H9 (cell line): ENCODE measurements around the gene BLOC1S3. TPM values are rescaled to one million over a fixed set of nuclear protein-coding genes. Genes with fewer than 3 reads are reported as not detected.

Experiments used
- DNase-seq: peaks from one replicate; pipeline ENCODE4 v3.0.0-alpha.2; 2017
- H2AFZ ChIP-seq: one replicate; pipeline ENCODE4 v1.6.1; 2013; ENCODE audit warnings: mild to moderate bottlenecking, low read length, control low read depth, moderate library complexity
- H2AK5ac ChIP-seq: 2 replicates; pipeline ENCODE4 v1.6.1; 2013; ENCODE audit warnings: low read length, control low read depth, mixed read lengths; ENCODE audit not compliant: insufficient read length
- H2BK120ac ChIP-seq: one replicate; pipeline ENCODE4 v1.6.1; 2013; ENCODE audit warnings: low read depth, mild to moderate bottlenecking, low read length, control low read depth, inconsistent platforms; ENCODE audit not compliant: poor library complexity, severe bottlenecking
- H2BK12ac ChIP-seq: 2 replicates; pipeline ENCODE4 v1.6.1; 2013; ENCODE audit warnings: low read length, control low read depth, mixed read lengths, low read depth; ENCODE audit not compliant: insufficient read length
- H2BK15ac ChIP-seq: 2 replicates; pipeline ENCODE4 v1.6.1; 2013; ENCODE audit warnings: low read depth, low read length, control low read depth
- H2BK20ac ChIP-seq: one replicate; pipeline ENCODE4 v1.6.1; 2013; ENCODE audit warnings: low read depth, mild to moderate bottlenecking, low read length, control low read depth, inconsistent platforms; ENCODE audit not compliant: poor library complexity, severe bottlenecking
- H2BK5ac ChIP-seq: 2 replicates; pipeline ENCODE4 v1.6.1; 2013; ENCODE audit warnings: low read length, control low read depth, mixed read lengths; ENCODE audit not compliant: insufficient read length
- H3K14ac ChIP-seq: 2 replicates; pipeline ENCODE4 v1.6.1; 2013; ENCODE audit warnings: low read length, control low read depth; ENCODE audit not compliant: insufficient read depth
- H3K18ac ChIP-seq: 2 replicates; pipeline ENCODE4 v1.6.1; 2013; ENCODE audit warnings: low read depth, mild to moderate bottlenecking, mixed read lengths, low read length, control low read depth; ENCODE audit not compliant: insufficient read length
- H3K23ac ChIP-seq: 2 replicates; pipeline ENCODE4 v1.6.1; 2013; ENCODE audit warnings: low read length, control low read depth, mixed read lengths, low read depth; ENCODE audit not compliant: insufficient read length
- H3K23me2 ChIP-seq: 2 replicates; pipeline ENCODE4 v1.6.1; 2013; ENCODE audit warnings: low read depth, mild to moderate bottlenecking, mixed read lengths, low read length, control low read depth; ENCODE audit not compliant: insufficient read length, poor library complexity, severe bottlenecking
- H3K27ac ChIP-seq: 2 replicates; pipeline ENCODE4 v1.5.1; 2013; ENCODE audit warnings: low read length, control low read depth, mixed read lengths, low read depth; ENCODE audit not compliant: insufficient read length
- H3K27me3 ChIP-seq: 2 replicates; pipeline ENCODE4 v1.6.1; 2013; ENCODE audit warnings: low read length, control low read depth, inconsistent platforms; ENCODE audit not compliant: insufficient read depth
- H3K4ac ChIP-seq: 2 replicates; pipeline ENCODE4 v1.6.1; 2013; ENCODE audit warnings: low read depth, mild to moderate bottlenecking, control low read depth, inconsistent platforms, low read length, moderate library complexity
- H3K4me1 ChIP-seq: 2 replicates; pipeline ENCODE4 v1.6.1; 2013; ENCODE audit warnings: low read length, control low read depth, inconsistent platforms; ENCODE audit not compliant: insufficient read depth
- H3K4me2 ChIP-seq: 2 replicates; pipeline ENCODE4 v1.6.1; 2013; ENCODE audit warnings: low read length, control low read depth, mixed read lengths; ENCODE audit not compliant: insufficient read length, insufficient read depth
- H3K56ac ChIP-seq: 2 replicates; pipeline ENCODE4 v1.6.1; 2013; ENCODE audit warnings: low read depth, mild to moderate bottlenecking, mixed read lengths, low read length, control low read depth; ENCODE audit not compliant: insufficient read length
- H3K79me1 ChIP-seq: 2 replicates; pipeline ENCODE4 v1.6.1; 2013; ENCODE audit warnings: low read depth, mild to moderate bottlenecking, moderate library complexity, low read length, control low read depth, inconsistent platforms; ENCODE audit not compliant: insufficient read depth, poor library complexity, severe bottlenecking
- H3K79me2 ChIP-seq: 2 replicates; pipeline ENCODE4 v1.6.1; 2013; ENCODE audit warnings: low read length, control low read depth, inconsistent platforms; ENCODE audit not compliant: insufficient read depth
- H3K9ac ChIP-seq: 2 replicates; pipeline ENCODE4 v1.6.1; 2013; ENCODE audit warnings: low read length, control low read depth, mixed read lengths; ENCODE audit not compliant: insufficient read length; ENCODE audit errors: extremely low read depth
- H3K9me3 ChIP-seq: one replicate; pipeline ENCODE4 v1.6.1; 2013; ENCODE audit warnings: low read depth, low read length, inconsistent platforms; ENCODE audit not compliant: control insufficient read depth
- H3T11ph ChIP-seq: one replicate; pipeline ENCODE4 v1.6.1; 2013; ENCODE audit warnings: mild to moderate bottlenecking, low read length, control low read depth, inconsistent platforms
- H4K20me1 ChIP-seq: one replicate; pipeline ENCODE4 v1.6.1; 2013; ENCODE audit not compliant: control insufficient read depth, insufficient read length, insufficient read depth
- H4K5ac ChIP-seq: 2 replicates; pipeline ENCODE4 v1.6.1; 2013; ENCODE audit warnings: low read depth, mild to moderate bottlenecking, mixed read lengths, low read length, control low read depth; ENCODE audit not compliant: insufficient read length
- H4K8ac ChIP-seq: replicated peaks from 2 replicates; pipeline ENCODE4 v1.6.1; 2013; ENCODE audit warnings: low read length, control low read depth, mixed read lengths, low read depth; ENCODE audit not compliant: insufficient read length
- H4K91ac ChIP-seq: 2 replicates; pipeline ENCODE4 v1.6.1; 2013; ENCODE audit warnings: low read depth, mild to moderate bottlenecking, moderate library complexity, mixed read lengths, low read length, control low read depth; ENCODE audit not compliant: insufficient read length
- H3K27ac Mint-ChIP-seq, 3 experiments: 2 replicates in 2 of 3; 3 replicates in 1 of 3; pipeline ENCODE4 v1.8.0; 2020 to 2021; ENCODE audit warnings: mixed read lengths in 3 of 3, mild to moderate bottlenecking in 1 of 3, moderate library complexity in 1 of 3
- H3K27me3 Mint-ChIP-seq: 2 replicates; pipeline ENCODE4 v1.8.0; 2021; ENCODE audit warnings: low read depth, mild to moderate bottlenecking, moderate library complexity, mixed read lengths
- H3K36me3 Mint-ChIP-seq, 3 experiments: 2 replicates in 2 of 3; 3 replicates in 1 of 3; pipeline ENCODE4 v1.8.0; 2020 to 2021; ENCODE audit warnings: low read depth in 3 of 3, mixed read lengths in 3 of 3; ENCODE audit not compliant: insufficient read depth in 1 of 3
- H3K4me1 Mint-ChIP-seq, 2 experiments: 2 replicates each; pipeline ENCODE4 v1.8.0; 2020; ENCODE audit warnings: mixed read lengths in 2 of 2
- H3K4me3 Mint-ChIP-seq, 2 experiments: 2 replicates in 1 of 2; 3 replicates in 1 of 2; pipeline ENCODE4 v1.8.0; 2020 to 2021; ENCODE audit warnings: mild to moderate bottlenecking in 2 of 2, mixed read lengths in 2 of 2, moderate library complexity in 1 of 2
- H3K9me3 Mint-ChIP-seq, 2 experiments: 2 replicates in 1 of 2; 3 replicates in 1 of 2; pipeline ENCODE4 v1.8.0; 2020; ENCODE audit warnings: mild to moderate bottlenecking in 2 of 2, mixed read lengths in 2 of 2, moderate library complexity in 1 of 2
- WGBS: extraction: QIAGEN DNeasy Blood & Tissue Kit; methylation state at CpG from one replicate; pipeline ENCODE4 v1.1.7; 2013; ENCODE audit warnings: missing lambda C conversion rate, low lambda C conversion rate, mixed read lengths; ENCODE audit not compliant: insufficient read length; ENCODE audit errors: extremely low coverage; 5-methylcytosine and 5-hydroxymethylcytosine counted together
- total RNA-seq: library from RNA; stranded (reverse); gene quantifications from 2 replicates; pipeline ENCODE4 v1.2.1, GENCODE V29; 2021
- TF ChIP-seq, protein P1 (sequence below): fragments of 200-600 bp; sonication (generic); conservative IDR thresholded peaks from 3 replicates; pipeline ENCODE4 v1.8.0; 2021; ENCODE audit warnings: antibody characterized with exemption, mild to moderate bottlenecking

BLOC1S3 gene
- total RNA-seq, 1 experiment from 2014 or later, result 9.2 TPM

DNA sequence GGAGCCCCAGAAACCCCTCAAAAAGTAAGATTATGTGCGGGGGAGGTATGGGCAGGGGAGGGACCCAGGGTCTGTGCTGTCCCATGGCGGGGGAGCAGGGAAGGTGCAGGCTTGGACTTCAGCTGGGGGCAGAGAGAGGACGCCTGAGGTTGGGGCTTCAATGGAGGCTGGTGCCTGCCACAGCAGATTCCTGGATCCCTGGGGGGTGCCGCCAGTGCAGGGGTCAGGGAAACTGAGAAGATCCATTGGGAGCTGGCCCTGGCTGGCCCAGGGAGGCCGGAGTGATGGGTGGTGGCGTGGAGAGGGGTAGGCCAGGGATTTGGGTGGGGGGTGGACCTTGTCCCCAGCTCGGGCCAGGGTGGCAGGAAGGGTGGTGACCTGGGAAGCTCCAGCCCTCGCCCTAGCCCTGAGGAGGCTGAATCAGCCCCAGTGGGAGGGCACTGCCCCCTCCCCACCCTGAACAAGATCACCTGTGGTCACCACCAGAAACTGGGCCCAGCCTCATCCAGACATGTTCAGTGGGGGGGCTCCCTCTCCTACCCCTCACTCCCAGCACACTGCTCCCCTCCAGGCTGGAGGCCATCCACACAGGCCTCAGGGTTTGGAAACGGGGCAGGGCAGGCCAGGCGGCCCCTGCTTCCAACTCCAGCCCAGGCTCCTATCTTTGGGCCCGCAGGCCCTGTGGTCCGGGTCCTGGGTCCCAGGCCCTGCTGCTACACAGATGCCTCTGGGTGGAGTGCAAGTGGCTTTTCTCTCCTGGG lies 19.2 kb upstream of the BLOC1S3 start:
- no peak for DNase-seq
- H3K9me3 ChIP-seq, result no peaks in the 10 kb centered on the region
- no peak overlapping the region for H3T11ph ChIP-seq
- H2BK5ac ChIP-seq, result no peak overlapping the region
- Mint-ChIP-seq H3K36me3 (no peaks in the 10 kb centered on the region), H3K4me1 (peaks cover 6 to 35% of the 10 kb centered on the region in 2 experiments), H3K4me3 (no peak overlapping the region), H3K27ac (no peak overlapping the region), H3K9me3 (no peaks in the 10 kb centered on the region), H3K27me3 (peaks cover 67% of the 10 kb centered on the region)
- no peak overlapping the region for H4K8ac ChIP-seq
- no peaks in the 10 kb centered on the region for H4K20me1 ChIP-seq
- H3K14ac ChIP-seq, result no peak overlapping the region
- no peak overlapping the region for H2BK15ac ChIP-seq
- no peak overlapping the region for H2BK20ac ChIP-seq
- H3K27ac ChIP-seq, result no peak overlapping the region
- H3K23ac ChIP-seq, result no peak overlapping the region
- no peak overlapping the region for H2AFZ ChIP-seq
- no peak overlapping the region for H4K5ac ChIP-seq
- no peak overlapping the region for H2AK5ac ChIP-seq
- no peaks in the 10 kb centered on the region for H3K27me3 ChIP-seq
- H4K91ac ChIP-seq, result no peak overlapping the region
- TF ChIP-seq, protein P1, sequence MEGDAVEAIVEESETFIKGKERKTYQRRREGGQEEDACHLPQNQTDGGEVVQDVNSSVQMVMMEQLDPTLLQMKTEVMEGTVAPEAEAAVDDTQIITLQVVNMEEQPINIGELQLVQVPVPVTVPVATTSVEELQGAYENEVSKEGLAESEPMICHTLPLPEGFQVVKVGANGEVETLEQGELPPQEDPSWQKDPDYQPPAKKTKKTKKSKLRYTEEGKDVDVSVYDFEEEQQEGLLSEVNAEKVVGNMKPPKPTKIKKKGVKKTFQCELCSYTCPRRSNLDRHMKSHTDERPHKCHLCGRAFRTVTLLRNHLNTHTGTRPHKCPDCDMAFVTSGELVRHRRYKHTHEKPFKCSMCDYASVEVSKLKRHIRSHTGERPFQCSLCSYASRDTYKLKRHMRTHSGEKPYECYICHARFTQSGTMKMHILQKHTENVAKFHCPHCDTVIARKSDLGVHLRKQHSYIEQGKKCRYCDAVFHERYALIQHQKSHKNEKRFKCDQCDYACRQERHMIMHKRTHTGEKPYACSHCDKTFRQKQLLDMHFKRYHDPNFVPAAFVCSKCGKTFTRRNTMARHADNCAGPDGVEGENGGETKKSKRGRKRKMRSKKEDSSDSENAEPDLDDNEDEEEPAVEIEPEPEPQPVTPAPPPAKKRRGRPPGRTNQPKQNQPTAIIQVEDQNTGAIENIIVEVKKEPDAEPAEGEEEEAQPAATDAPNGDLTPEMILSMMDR, result no peak
- H3K56ac ChIP-seq, result no peak overlapping the region
- no peak overlapping the region for H3K18ac ChIP-seq
- no peak overlapping the region for H3K9ac ChIP-seq
- no peaks in the 10 kb centered on the region for H3K79me2 ChIP-seq
- no peak overlapping the region for H3K4me2 ChIP-seq
- H3K23me2 ChIP-seq, result no peaks in the 10 kb centered on the region
- no peak overlapping the region for H2BK12ac ChIP-seq
- H2BK120ac ChIP-seq, result no peak overlapping the region
- H3K4me1 ChIP-seq, result no peaks in the 10 kb centered on the region
- H3K4ac ChIP-seq, result no peak overlapping the region
- WGBS, result no CpG with 5 or more reads among the region's 12 CpGs
- no peaks in the 10 kb centered on the region for H3K79me1 ChIP-seq
